H9 (cell line): ENCODE data around the gene MYBPC2. TPM values are rescaled to one million over a fixed set of nuclear protein-coding genes. Genes with fewer than 3 reads are reported as not detected.

ENCODE experiments used
- DNase-seq: peaks from one replicate; pipeline ENCODE4 v3.0.0-alpha.2; 2017
- H2AFZ ChIP-seq: one replicate; pipeline ENCODE4 v1.6.1; 2013; ENCODE audit warnings: mild to moderate bottlenecking, low read length, control low read depth, moderate library complexity
- H2AK5ac ChIP-seq: 2 replicates; pipeline ENCODE4 v1.6.1; 2013; ENCODE audit warnings: low read length, control low read depth, mixed read lengths; ENCODE audit not compliant: insufficient read length
- H2BK120ac ChIP-seq: one replicate; pipeline ENCODE4 v1.6.1; 2013; ENCODE audit warnings: low read depth, mild to moderate bottlenecking, low read length, control low read depth, inconsistent platforms; ENCODE audit not compliant: poor library complexity, severe bottlenecking
- H2BK12ac ChIP-seq: 2 replicates; pipeline ENCODE4 v1.6.1; 2013; ENCODE audit warnings: low read length, control low read depth, mixed read lengths, low read depth; ENCODE audit not compliant: insufficient read length
- H2BK15ac ChIP-seq: 2 replicates; pipeline ENCODE4 v1.6.1; 2013; ENCODE audit warnings: low read depth, low read length, control low read depth
- H2BK20ac ChIP-seq: one replicate; pipeline ENCODE4 v1.6.1; 2013; ENCODE audit warnings: low read depth, mild to moderate bottlenecking, low read length, control low read depth, inconsistent platforms; ENCODE audit not compliant: poor library complexity, severe bottlenecking
- H2BK5ac ChIP-seq: 2 replicates; pipeline ENCODE4 v1.6.1; 2013; ENCODE audit warnings: low read length, control low read depth, mixed read lengths; ENCODE audit not compliant: insufficient read length
- H3K14ac ChIP-seq: 2 replicates; pipeline ENCODE4 v1.6.1; 2013; ENCODE audit warnings: low read length, control low read depth; ENCODE audit not compliant: insufficient read depth
- H3K18ac ChIP-seq: 2 replicates; pipeline ENCODE4 v1.6.1; 2013; ENCODE audit warnings: low read depth, mild to moderate bottlenecking, mixed read lengths, low read length, control low read depth; ENCODE audit not compliant: insufficient read length
- H3K23ac ChIP-seq: 2 replicates; pipeline ENCODE4 v1.6.1; 2013; ENCODE audit warnings: low read length, control low read depth, mixed read lengths, low read depth; ENCODE audit not compliant: insufficient read length
- H3K23me2 ChIP-seq: 2 replicates; pipeline ENCODE4 v1.6.1; 2013; ENCODE audit warnings: low read depth, mild to moderate bottlenecking, mixed read lengths, low read length, control low read depth; ENCODE audit not compliant: insufficient read length, poor library complexity, severe bottlenecking
- H3K27ac ChIP-seq: 2 replicates; pipeline ENCODE4 v1.5.1; 2013; ENCODE audit warnings: low read length, control low read depth, mixed read lengths, low read depth; ENCODE audit not compliant: insufficient read length
- H3K27me3 ChIP-seq: 2 replicates; pipeline ENCODE4 v1.6.1; 2013; ENCODE audit warnings: low read length, control low read depth, inconsistent platforms; ENCODE audit not compliant: insufficient read depth
- H3K4ac ChIP-seq: 2 replicates; pipeline ENCODE4 v1.6.1; 2013; ENCODE audit warnings: low read depth, mild to moderate bottlenecking, control low read depth, inconsistent platforms, low read length, moderate library complexity
- H3K4me1 ChIP-seq: 2 replicates; pipeline ENCODE4 v1.6.1; 2013; ENCODE audit warnings: low read length, control low read depth, inconsistent platforms; ENCODE audit not compliant: insufficient read depth
- H3K4me2 ChIP-seq: 2 replicates; pipeline ENCODE4 v1.6.1; 2013; ENCODE audit warnings: low read length, control low read depth, mixed read lengths; ENCODE audit not compliant: insufficient read length, insufficient read depth
- H3K56ac ChIP-seq: 2 replicates; pipeline ENCODE4 v1.6.1; 2013; ENCODE audit warnings: low read depth, mild to moderate bottlenecking, mixed read lengths, low read length, control low read depth; ENCODE audit not compliant: insufficient read length
- H3K79me1 ChIP-seq: 2 replicates; pipeline ENCODE4 v1.6.1; 2013; ENCODE audit warnings: low read depth, mild to moderate bottlenecking, moderate library complexity, low read length, control low read depth, inconsistent platforms; ENCODE audit not compliant: insufficient read depth, poor library complexity, severe bottlenecking
- H3K79me2 ChIP-seq: 2 replicates; pipeline ENCODE4 v1.6.1; 2013; ENCODE audit warnings: low read length, control low read depth, inconsistent platforms; ENCODE audit not compliant: insufficient read depth
- H3K9ac ChIP-seq: 2 replicates; pipeline ENCODE4 v1.6.1; 2013; ENCODE audit warnings: low read length, control low read depth, mixed read lengths; ENCODE audit not compliant: insufficient read length; ENCODE audit errors: extremely low read depth
- H3K9me3 ChIP-seq: one replicate; pipeline ENCODE4 v1.6.1; 2013; ENCODE audit warnings: low read depth, low read length, inconsistent platforms; ENCODE audit not compliant: control insufficient read depth
- H3T11ph ChIP-seq: one replicate; pipeline ENCODE4 v1.6.1; 2013; ENCODE audit warnings: mild to moderate bottlenecking, low read length, control low read depth, inconsistent platforms
- H4K20me1 ChIP-seq: one replicate; pipeline ENCODE4 v1.6.1; 2013; ENCODE audit not compliant: control insufficient read depth, insufficient read length, insufficient read depth
- H4K5ac ChIP-seq: 2 replicates; pipeline ENCODE4 v1.6.1; 2013; ENCODE audit warnings: low read depth, mild to moderate bottlenecking, mixed read lengths, low read length, control low read depth; ENCODE audit not compliant: insufficient read length
- H4K8ac ChIP-seq: replicated peaks from 2 replicates; pipeline ENCODE4 v1.6.1; 2013; ENCODE audit warnings: low read length, control low read depth, mixed read lengths, low read depth; ENCODE audit not compliant: insufficient read length
- H4K91ac ChIP-seq: 2 replicates; pipeline ENCODE4 v1.6.1; 2013; ENCODE audit warnings: low read depth, mild to moderate bottlenecking, moderate library complexity, mixed read lengths, low read length, control low read depth; ENCODE audit not compliant: insufficient read length
- H3K27ac Mint-ChIP-seq, 3 experiments: 2 replicates in 2 of 3; 3 replicates in 1 of 3; pipeline ENCODE4 v1.8.0; 2020 to 2021; ENCODE audit warnings: mixed read lengths in 3 of 3, mild to moderate bottlenecking in 1 of 3, moderate library complexity in 1 of 3
- H3K27me3 Mint-ChIP-seq: 2 replicates; pipeline ENCODE4 v1.8.0; 2021; ENCODE audit warnings: low read depth, mild to moderate bottlenecking, moderate library complexity, mixed read lengths
- H3K36me3 Mint-ChIP-seq, 3 experiments: 2 replicates in 2 of 3; 3 replicates in 1 of 3; pipeline ENCODE4 v1.8.0; 2020 to 2021; ENCODE audit warnings: low read depth in 3 of 3, mixed read lengths in 3 of 3; ENCODE audit not compliant: insufficient read depth in 1 of 3
- H3K4me1 Mint-ChIP-seq, 2 experiments: 2 replicates each; pipeline ENCODE4 v1.8.0; 2020; ENCODE audit warnings: mixed read lengths in 2 of 2
- H3K4me3 Mint-ChIP-seq, 2 experiments: 2 replicates in 1 of 2; 3 replicates in 1 of 2; pipeline ENCODE4 v1.8.0; 2020 to 2021; ENCODE audit warnings: mild to moderate bottlenecking in 2 of 2, mixed read lengths in 2 of 2, moderate library complexity in 1 of 2
- H3K9me3 Mint-ChIP-seq, 2 experiments: 2 replicates in 1 of 2; 3 replicates in 1 of 2; pipeline ENCODE4 v1.8.0; 2020; ENCODE audit warnings: mild to moderate bottlenecking in 2 of 2, mixed read lengths in 2 of 2, moderate library complexity in 1 of 2
- WGBS: extraction: QIAGEN DNeasy Blood & Tissue Kit; methylation state at CpG from one replicate; pipeline ENCODE4 v1.1.7; 2013; ENCODE audit warnings: missing lambda C conversion rate, low lambda C conversion rate, mixed read lengths; ENCODE audit not compliant: insufficient read length; ENCODE audit errors: extremely low coverage; 5-methylcytosine and 5-hydroxymethylcytosine counted together
- total RNA-seq: library from RNA; stranded (reverse); gene quantifications from 2 replicates; pipeline ENCODE4 v1.2.1, GENCODE V29; 2021
- TF ChIP-seq, protein P1 (sequence below): fragments of 200-600 bp; sonication (generic); conservative IDR thresholded peaks from 3 replicates; pipeline ENCODE4 v1.8.0; 2021; ENCODE audit warnings: antibody characterized with exemption, mild to moderate bottlenecking

MYBPC2 gene
- total RNA-seq, 1 experiment from 2014 or later: 4.9 TPM

GRCh38 chr19:50482916-50483315, 50.2 kb downstream of the MYBPC2 start:
- Histone ChIP-seq H3K9me3 (peaks cover 14% of the 10 kb centered on the region), H2AK5ac (no peak overlapping the region), H2BK5ac (no peak overlapping the region), H2BK20ac (no peak overlapping the region), H3T11ph (no peak overlapping the region), H3K18ac (no peak overlapping the region), H2BK120ac (no peak overlapping the region), H4K5ac (no peak overlapping the region), H4K91ac (no peak overlapping the region), H2AFZ (no peak overlapping the region), H3K79me1 (peaks cover 2% of the 10 kb centered on the region), H3K56ac (no peak overlapping the region), H3K27me3 (no peaks in the 10 kb centered on the region; the same call in 1 of the 2 replicates), H3K4ac (no peak overlapping the region), H3K79me2 (peaks cover 2% of the 10 kb centered on the region; the same call in 1 of the 2 replicates), H3K23me2 (no peaks in the 10 kb centered on the region), H4K8ac (no peak overlapping the region), H2BK15ac (no peak overlapping the region), H3K23ac (no peak overlapping the region), H3K14ac (no peak overlapping the region), H2BK12ac (no peak overlapping the region), H3K9ac (no peak overlapping the region), H3K4me2 (no peak overlapping the region), H3K4me1 (no peaks in the 10 kb centered on the region), H3K27ac (no peak overlapping the region), H4K20me1 (no peaks in the 10 kb centered on the region)
- WGBS: no CpG with 5 or more reads among the region's 10 CpGs
- TF ChIP-seq, protein P1, sequence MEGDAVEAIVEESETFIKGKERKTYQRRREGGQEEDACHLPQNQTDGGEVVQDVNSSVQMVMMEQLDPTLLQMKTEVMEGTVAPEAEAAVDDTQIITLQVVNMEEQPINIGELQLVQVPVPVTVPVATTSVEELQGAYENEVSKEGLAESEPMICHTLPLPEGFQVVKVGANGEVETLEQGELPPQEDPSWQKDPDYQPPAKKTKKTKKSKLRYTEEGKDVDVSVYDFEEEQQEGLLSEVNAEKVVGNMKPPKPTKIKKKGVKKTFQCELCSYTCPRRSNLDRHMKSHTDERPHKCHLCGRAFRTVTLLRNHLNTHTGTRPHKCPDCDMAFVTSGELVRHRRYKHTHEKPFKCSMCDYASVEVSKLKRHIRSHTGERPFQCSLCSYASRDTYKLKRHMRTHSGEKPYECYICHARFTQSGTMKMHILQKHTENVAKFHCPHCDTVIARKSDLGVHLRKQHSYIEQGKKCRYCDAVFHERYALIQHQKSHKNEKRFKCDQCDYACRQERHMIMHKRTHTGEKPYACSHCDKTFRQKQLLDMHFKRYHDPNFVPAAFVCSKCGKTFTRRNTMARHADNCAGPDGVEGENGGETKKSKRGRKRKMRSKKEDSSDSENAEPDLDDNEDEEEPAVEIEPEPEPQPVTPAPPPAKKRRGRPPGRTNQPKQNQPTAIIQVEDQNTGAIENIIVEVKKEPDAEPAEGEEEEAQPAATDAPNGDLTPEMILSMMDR: no peak
- peaks cover 29% of the 10 kb centered on the region for H3K27me3 Mint-ChIP-seq
- peaks cover 56 to 75% (median 71%) of the 10 kb centered on the region in 3 experiments for H3K36me3 Mint-ChIP-seq
- H3K9me3 Mint-ChIP-seq: peaks cover 27 to 42% of the 10 kb centered on the region in 2 experiments
- DNase-seq: no peak
- no peak overlapping the region for H3K27ac Mint-ChIP-seq
- H3K4me3 Mint-ChIP-seq: no peak overlapping the region
- H3K4me1 Mint-ChIP-seq: peaks cover 2 to 7% of the 10 kb centered on the region in 2 experiments; a peak in 3 of 4 replicates
